GM21737 (cell line): ENCODE results near the gene FEZ2.

Experiments used
- ATAC-seq: cut with Tn5 transposase; IDR thresholded peaks from one replicate; pipeline ENCODE4 v1.9.1; 2021; ENCODE audit warnings: mild to moderate bottlenecking, moderate library complexity; ENCODE audit not compliant: unreplicated experiment

Gene FEZ2

GRCh38 chr2:36562973-36563532 is 34.9 kb downstream of the FEZ2 start:
- no peak for ATAC-seq

- no peak for ATAC-seq
These were observed 35.7 kb downstream of the FEZ2 start for GRCh38 chr2:36562240-36562639.

- no peak for ATAC-seq
These were observed 36.6 kb downstream of the FEZ2 start for GRCh38 chr2:36561237-36561944.

GRCh38 chr2:36560726-36561125 is 37.2 kb downstream of the FEZ2 start:
- no peak for ATAC-seq

GRCh38 chr2:36559221-36559942 is 38.6 kb downstream of the FEZ2 start:
- no peak for ATAC-seq

- ATAC-seq = no peak
These were observed 41.1 kb downstream of the FEZ2 start for GRCh38 chr2:36556842-36557241.

GRCh38 chr2:36555789-36556188 is 42.2 kb downstream of the FEZ2 start:
- ATAC-seq = no peak

GRCh38 chr2:36554531-36554930 is 43.4 kb downstream of the FEZ2 start:
- ATAC-seq = no peak

- ATAC-seq = no peak
These were observed 44.3 kb downstream of the FEZ2 start for GRCh38 chr2:36553683-36554082.

GRCh38 chr2:36550006-36550405 is 48.0 kb downstream of the FEZ2 start:
- no peak for ATAC-seq

GRCh38 chr2:36549165-36549574 is 48.8 kb downstream of the FEZ2 start:
- ATAC-seq = no peak

- ATAC-seq = no peak
These were observed 50.1 kb downstream of the FEZ2 start for GRCh38 chr2:36547906-36548305.

GRCh38 chr2:36545871-36546416 is 52.0 kb downstream of the FEZ2 start:
- no peak for ATAC-seq

GRCh38 chr2:36544638-36545338 is 53.2 kb downstream of the FEZ2 start:
- no peak for ATAC-seq

GRCh38 chr2:36541891-36542595 is 55.9 kb downstream of the FEZ2 start:
- no peak for ATAC-seq

- ATAC-seq = no peak
These were observed 56.8 kb downstream of the FEZ2 start for GRCh38 chr2:36540986-36541754.

- ATAC-seq = peak; percentile 75
These were observed 58.3 kb downstream of the FEZ2 start for GRCh38 chr2:36539631-36540030.

GRCh38 chr2:36538335-36538734 is 59.6 kb downstream of the FEZ2 start:
- ATAC-seq = no peak

GRCh38 chr2:36536776-36537175 is 61.2 kb downstream of the FEZ2 start:
- ATAC-seq = no peak

GRCh38 chr2:36535099-36535498 is 62.9 kb downstream of the FEZ2 start:
- no peak for ATAC-seq
